ENCODE measurements around the gene PDE4A.

Gene PDE4A

GRCh38 chr19:10516671-10517286 lies 96.4 kb downstream of the PDE4A start:
- no peak for DNase-seq

GRCh38 chr19:10517361-10517759 lies 97.0 kb downstream of the PDE4A start, which contains the start of gene S1PR5:
Gene S1PR5 (minus strand): TSS chr19:10517447. CDS start chr19:10515011, 2,436 bp downstream.
- no peak for DNase-seq

- DNase-seq: peak in 1 of 2 experiments; percentile 15
Observed at GRCh38 chr19:10517760-10518443, 97.6 kb downstream of the PDE4A start.

- DNase-seq: no peak
Observed at GRCh38 chr19:10518444-10519361, 98.4 kb downstream of the PDE4A start.

Measured in activated CD4-positive, alpha-beta T cell treated with anti-CD3 and anti-CD28 coated beads, Interleukin-2, amount 50 U/mL, for 48 hours (primary cell).